Fibroblast of lung (primary cell): ENCODE data around the gene TMTC2. TPM values are rescaled to one million over a fixed set of nuclear protein-coding genes. Genes with fewer than 3 reads are reported as not detected.
"Not testable (repeated sequence)": the region's sequence is repeated elsewhere in the genome, so short reads cannot be mapped to it uniquely, and the experiment has no call there.

Experiments
- DNase-seq, 2 donors: peaks; one replicate each; pipeline versions ENCODE4 v3.0.0 to v3.0.0-alpha.2; 2010; ENCODE audit warnings: low read depth in 2 of 2
- H2AFZ ChIP-seq: 2 replicates; pipeline ENCODE4 v1.5.1; 2012; ENCODE audit warnings: low read length, control low read depth, inconsistent platforms
- H3K27ac ChIP-seq: 2 replicates; pipeline ENCODE4 v1.5.1; 2011; ENCODE audit warnings: low read length, control low read depth; ENCODE audit not compliant: insufficient read depth
- H3K27me3 ChIP-seq: 2 replicates; pipeline ENCODE4 v1.5.1; 2011; ENCODE audit warnings: mild to moderate bottlenecking, low read length; ENCODE audit not compliant: control insufficient read depth, insufficient read depth
- H3K36me3 ChIP-seq: 2 replicates; pipeline ENCODE4 v1.5.1; 2011; ENCODE audit warnings: low read length; ENCODE audit not compliant: control insufficient read depth, insufficient read depth
- H3K4me1 ChIP-seq: 2 replicates; pipeline ENCODE4 v1.5.1; 2011; ENCODE audit warnings: low read length; ENCODE audit not compliant: control insufficient read depth, insufficient read depth; ENCODE audit errors: extremely low read depth
- H3K4me2 ChIP-seq: 2 replicates; pipeline ENCODE4 v1.5.1; 2011; ENCODE audit warnings: low read length, control low read depth; ENCODE audit not compliant: insufficient read depth; ENCODE audit errors: extremely low read depth
- H3K4me3 ChIP-seq, 4 experiments: fragments of 200-600 bp in 1 of 4; sonication (generic) in 1 of 4; replicated peaks in 1 of 4; 2 replicates each; pipeline ENCODE4 v1.5.1; 2011 to 2016; ENCODE audit warnings: low read length in 4 of 4, low read depth in 3 of 4, mild to moderate bottlenecking in 3 of 4, control low read depth in 2 of 4, inconsistent platforms in 1 of 4, mixed read lengths in 1 of 4; ENCODE audit not compliant: insufficient read depth in 1 of 4; ENCODE audit errors: control extremely low read depth in 1 of 4
- H3K79me2 ChIP-seq: 2 replicates; pipeline ENCODE4 v1.5.1; 2012; ENCODE audit warnings: mild to moderate bottlenecking, low read length, inconsistent platforms; ENCODE audit not compliant: control insufficient read depth, insufficient read depth
- H3K9ac ChIP-seq: 2 replicates; pipeline ENCODE4 v1.5.1; 2011; ENCODE audit warnings: mild to moderate bottlenecking, low read length, control low read depth; ENCODE audit not compliant: insufficient read depth
- H3K9me3 ChIP-seq: 2 replicates; pipeline ENCODE4 v1.5.1; 2012; ENCODE audit warnings: low read depth, low read length; ENCODE audit not compliant: control insufficient read depth, insufficient read depth
- H4K20me1 ChIP-seq: 2 replicates; pipeline ENCODE4 v1.5.1; 2011; ENCODE audit warnings: low read length; ENCODE audit not compliant: control insufficient read depth, insufficient read depth; ENCODE audit errors: extremely low read depth
- EZH2 ChIP-seq: IDR thresholded peaks from 2 replicates; pipeline ENCODE4 v1.5.1; 2012; ENCODE audit warnings: low read length, control low read depth, mild to moderate bottlenecking; ENCODE audit errors: missing control alignments
- polyA plus RNA-seq, 2 donors: library from polyadenylated mRNA; depleted of rRNA in 1 of 2; stranded (reverse) in 1 of 2; unstranded in 1 of 2; fragments of >200 nt; gene quantifications; 2 replicates each; pipeline ENCODE4 v1.2.1, GENCODE V29; 2011 to 2012; ENCODE audit warnings: missing spikeins in 1 of 2
- total RNA-seq: library from RNA; depleted of rRNA; stranded (reverse); fragments of >200 nt; gene quantifications from 2 replicates; pipeline ENCODE4 v1.2.1, GENCODE V29; 2014
- TF ChIP-seq, protein P1 (sequence below), 2 donors: IDR thresholded peaks in 1 of 2; conservative IDR thresholded peaks in 1 of 2; 1 replicate in 1 of 2; 2 replicates in 1 of 2; pipeline ENCODE4 v1.5.1; 2011 to 2012; ENCODE audit warnings: low read length in 2 of 2, control low read depth in 1 of 2, inconsistent platforms in 1 of 2, low read depth in 1 of 2, mild to moderate bottlenecking in 1 of 2

TMTC2 gene
- total and polyA plus RNA-seq, 2 donors (not counting 1 experiment from before 2014, with no cell fraction given): 3.5 to 9.7 TPM

DNA sequence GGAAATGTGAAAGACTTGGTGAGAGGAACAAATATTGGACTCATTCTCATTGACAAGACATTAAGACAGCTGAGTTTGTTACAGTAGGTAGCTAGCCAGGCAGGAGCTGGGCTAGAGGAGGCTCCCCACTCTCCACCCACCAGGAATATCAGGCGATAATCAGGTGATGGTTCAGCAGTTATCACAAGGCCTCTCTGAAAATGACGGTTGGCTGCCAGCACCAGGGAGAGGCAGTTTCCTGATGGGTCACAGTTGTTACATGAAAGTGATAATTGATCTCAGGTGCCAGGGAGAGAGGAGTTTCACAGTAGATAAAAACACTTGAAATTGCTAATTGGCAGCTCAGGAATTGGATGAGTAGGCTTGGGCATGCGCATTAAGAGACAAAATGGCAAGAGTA lies 116.5 kb downstream of the TMTC2 start:
- no peak for DNase-seq
- Histone ChIP-seq H2AFZ (no peak overlapping the region), H3K4me2 (no peak overlapping the region), H3K4me1 (no peaks in the 10 kb centered on the region), H4K20me1 (no peaks in the 10 kb centered on the region), H3K27ac (no peak overlapping the region), H3K79me2 (no peaks in the 10 kb centered on the region), H3K27me3 (no peaks in the 10 kb centered on the region), H3K36me3 (no peaks in the 10 kb centered on the region), H3K9ac (no peak overlapping the region), H3K4me3 (no peak overlapping the region), H3K9me3 (no peaks in the 10 kb centered on the region)
- TF ChIP-seq, protein P1, sequence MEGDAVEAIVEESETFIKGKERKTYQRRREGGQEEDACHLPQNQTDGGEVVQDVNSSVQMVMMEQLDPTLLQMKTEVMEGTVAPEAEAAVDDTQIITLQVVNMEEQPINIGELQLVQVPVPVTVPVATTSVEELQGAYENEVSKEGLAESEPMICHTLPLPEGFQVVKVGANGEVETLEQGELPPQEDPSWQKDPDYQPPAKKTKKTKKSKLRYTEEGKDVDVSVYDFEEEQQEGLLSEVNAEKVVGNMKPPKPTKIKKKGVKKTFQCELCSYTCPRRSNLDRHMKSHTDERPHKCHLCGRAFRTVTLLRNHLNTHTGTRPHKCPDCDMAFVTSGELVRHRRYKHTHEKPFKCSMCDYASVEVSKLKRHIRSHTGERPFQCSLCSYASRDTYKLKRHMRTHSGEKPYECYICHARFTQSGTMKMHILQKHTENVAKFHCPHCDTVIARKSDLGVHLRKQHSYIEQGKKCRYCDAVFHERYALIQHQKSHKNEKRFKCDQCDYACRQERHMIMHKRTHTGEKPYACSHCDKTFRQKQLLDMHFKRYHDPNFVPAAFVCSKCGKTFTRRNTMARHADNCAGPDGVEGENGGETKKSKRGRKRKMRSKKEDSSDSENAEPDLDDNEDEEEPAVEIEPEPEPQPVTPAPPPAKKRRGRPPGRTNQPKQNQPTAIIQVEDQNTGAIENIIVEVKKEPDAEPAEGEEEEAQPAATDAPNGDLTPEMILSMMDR (conservative IDR thresholded peaks at IDR 0.05 in 1 of 2, IDR thresholded peaks at IDR 0.05 in 1 of 2; ENCODE audit: low read depth in 1 of 2, low read length in 2 of 2): no peak
- TF ChIP-seq EZH2: no peak

DNA sequence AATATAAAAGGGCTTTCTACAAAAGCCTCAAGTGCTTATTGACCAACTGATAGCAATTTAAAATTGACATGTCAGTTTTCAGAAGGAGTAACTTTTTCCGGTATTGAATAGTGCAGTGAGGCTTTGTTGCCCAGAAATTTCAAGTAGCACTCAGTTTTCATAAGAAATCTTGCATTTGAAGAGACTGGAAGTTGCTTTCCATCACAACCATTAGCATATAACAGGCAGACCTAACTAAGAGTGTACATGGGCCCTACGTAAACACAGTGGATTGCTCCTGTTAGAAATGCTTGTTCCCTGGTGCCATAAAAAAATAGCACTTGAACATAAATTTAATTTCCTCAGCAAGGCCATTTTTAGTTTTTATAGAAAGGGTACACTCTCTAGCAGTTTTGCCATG lies 117.9 kb downstream of the TMTC2 start:
- Histone ChIP-seq H3K4me1 (no peaks in the 10 kb centered on the region), H3K79me2 (no peaks in the 10 kb centered on the region), H3K4me2 (no peak overlapping the region), H3K9ac (no peak overlapping the region), H3K9me3 (no peaks in the 10 kb centered on the region), H3K27me3 (no peaks in the 10 kb centered on the region), H3K36me3 (no peaks in the 10 kb centered on the region), H4K20me1 (no peaks in the 10 kb centered on the region), H2AFZ (no peak overlapping the region), H3K4me3 (no peak overlapping the region), H3K27ac (no peak overlapping the region)
- TF ChIP-seq EZH2: no peak
- TF ChIP-seq, protein P1 (conservative IDR thresholded peaks at IDR 0.05 in 1 of 2, IDR thresholded peaks at IDR 0.05 in 1 of 2; ENCODE audit: low read depth in 1 of 2, low read length in 2 of 2): no peak
- DNase-seq: no peak

DNA sequence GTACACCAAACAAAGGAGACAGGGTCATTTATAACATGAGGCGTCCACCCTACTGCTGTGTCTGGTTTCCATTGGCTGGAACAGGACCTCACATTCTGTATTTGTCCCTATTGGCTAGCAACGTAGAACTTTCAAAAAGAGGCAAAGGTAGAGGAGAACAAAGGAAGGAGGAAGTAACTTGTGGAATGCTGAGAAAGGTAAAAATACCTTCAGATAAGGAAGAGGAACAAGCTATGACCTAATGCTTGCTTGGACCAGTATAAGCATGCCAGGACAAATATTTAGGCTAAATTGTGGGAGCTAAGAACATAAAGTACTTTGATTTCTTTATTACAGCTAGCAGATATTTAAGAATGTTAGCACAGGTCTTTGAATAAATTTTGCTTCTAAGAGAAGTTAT lies 118.3 kb downstream of the TMTC2 start:
- H3K4me3 ChIP-seq, H3K27me3 ChIP-seq, H3K36me3 ChIP-seq, H4K20me1 ChIP-seq, DNase-seq, H3K79me2 ChIP-seq, H3K9me3 ChIP-seq, H3K4me1 ChIP-seq, H3K4me2 ChIP-seq, H3K9ac ChIP-seq, H2AFZ ChIP-seq, H3K27ac ChIP-seq: not testable (repeated sequence)
